ENCODE data around the gene KRTAP3-2. TPM values are rescaled to one million over a fixed set of nuclear protein-coding genes. Genes with fewer than 3 reads are reported as not detected.

Gene KRTAP3-2
- total RNA-seq, 1 donor from 2014 or later = not detected

DNA sequence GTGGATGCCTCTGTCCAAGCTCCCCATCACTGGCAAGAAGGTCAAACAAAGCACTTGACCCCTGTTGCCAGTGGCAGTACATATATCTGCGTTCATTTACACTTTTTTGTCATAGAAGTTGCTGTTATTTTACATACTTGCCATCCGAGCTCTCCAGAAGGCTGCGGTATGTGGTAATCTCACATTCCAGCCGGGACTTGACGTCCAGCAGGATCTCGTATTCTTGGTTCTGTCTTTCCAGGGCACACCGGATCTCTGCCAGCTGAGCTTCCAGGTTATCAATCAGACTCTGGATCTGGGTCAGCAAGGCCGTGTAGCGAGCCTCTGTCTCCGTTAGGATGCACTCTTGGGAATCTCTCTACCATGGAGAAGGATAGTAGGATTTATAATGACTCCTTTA, 39.6 kb downstream of the KRTAP3-2 start:
- no peaks in the 10 kb centered on the region for H3K36me3 ChIP-seq
- no peaks in the 10 kb centered on the region for H3K4me1 ChIP-seq
- no peak for DNase-seq (ENCODE audit: low spot score in 2 of 2)
- no peak overlapping the region for H3K27ac ChIP-seq
- H3K4me3 ChIP-seq = no peak overlapping the region
- intact Hi-C loops (cut with DNase I) = no loop called here
- TF ChIP-seq, protein P1, sequence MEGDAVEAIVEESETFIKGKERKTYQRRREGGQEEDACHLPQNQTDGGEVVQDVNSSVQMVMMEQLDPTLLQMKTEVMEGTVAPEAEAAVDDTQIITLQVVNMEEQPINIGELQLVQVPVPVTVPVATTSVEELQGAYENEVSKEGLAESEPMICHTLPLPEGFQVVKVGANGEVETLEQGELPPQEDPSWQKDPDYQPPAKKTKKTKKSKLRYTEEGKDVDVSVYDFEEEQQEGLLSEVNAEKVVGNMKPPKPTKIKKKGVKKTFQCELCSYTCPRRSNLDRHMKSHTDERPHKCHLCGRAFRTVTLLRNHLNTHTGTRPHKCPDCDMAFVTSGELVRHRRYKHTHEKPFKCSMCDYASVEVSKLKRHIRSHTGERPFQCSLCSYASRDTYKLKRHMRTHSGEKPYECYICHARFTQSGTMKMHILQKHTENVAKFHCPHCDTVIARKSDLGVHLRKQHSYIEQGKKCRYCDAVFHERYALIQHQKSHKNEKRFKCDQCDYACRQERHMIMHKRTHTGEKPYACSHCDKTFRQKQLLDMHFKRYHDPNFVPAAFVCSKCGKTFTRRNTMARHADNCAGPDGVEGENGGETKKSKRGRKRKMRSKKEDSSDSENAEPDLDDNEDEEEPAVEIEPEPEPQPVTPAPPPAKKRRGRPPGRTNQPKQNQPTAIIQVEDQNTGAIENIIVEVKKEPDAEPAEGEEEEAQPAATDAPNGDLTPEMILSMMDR (IDR thresholded peaks at IDR 0.05) = no peak
- no peaks in the 10 kb centered on the region for H3K9me3 ChIP-seq
- H3K27me3 ChIP-seq = no peaks in the 10 kb centered on the region

DNA sequence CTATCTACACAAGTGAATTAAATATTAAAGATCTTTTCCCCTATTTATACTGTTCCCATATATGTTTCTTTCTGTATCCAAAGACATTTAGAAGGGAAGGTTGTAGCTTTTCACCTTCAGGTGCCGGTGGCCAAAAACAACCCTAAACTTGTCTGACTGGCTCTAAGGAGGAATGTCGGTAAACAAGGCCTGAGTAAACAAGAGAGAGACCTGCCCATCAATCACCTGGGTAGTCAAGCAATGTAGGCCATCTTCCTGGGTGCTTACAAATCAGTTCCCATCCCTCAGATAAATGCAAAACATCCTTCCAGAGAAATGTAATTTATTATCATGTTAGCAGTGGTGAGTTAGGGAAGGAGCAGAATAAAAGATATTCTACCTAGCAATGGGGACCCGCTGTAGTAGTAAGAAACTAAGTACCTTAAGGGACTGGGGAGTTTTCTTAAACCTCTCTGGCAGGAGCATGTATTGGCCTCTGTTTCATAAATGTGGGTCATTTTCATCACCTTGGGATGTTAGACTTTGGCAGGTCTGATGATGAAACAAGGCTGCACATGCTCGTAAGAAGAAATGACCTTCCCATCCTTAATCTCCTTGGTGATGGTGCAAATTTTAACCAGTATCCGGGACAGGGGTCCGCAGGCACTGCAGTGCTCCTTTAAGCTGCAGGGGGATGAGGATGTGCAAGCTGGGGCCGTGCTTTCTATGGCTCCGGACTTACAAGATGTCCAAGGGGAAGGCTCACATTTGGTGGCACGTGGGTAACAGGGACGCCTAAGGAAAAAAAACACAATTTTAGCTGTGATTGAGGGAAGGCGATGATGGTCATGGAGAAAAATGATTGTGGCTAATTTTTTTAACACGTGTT, 41.4 kb downstream of the KRTAP3-2 start:
- Histone ChIP-seq H3K36me3 (no peaks in the 10 kb centered on the region), H3K27ac (no peak overlapping the region), H3K9me3 (no peaks in the 10 kb centered on the region), H3K4me1 (no peaks in the 10 kb centered on the region), H3K27me3 (no peaks in the 10 kb centered on the region), H3K4me3 (no peak overlapping the region)
- DNase-seq (ENCODE audit: low spot score in 2 of 2) = no peak
- TF ChIP-seq, protein P1 (IDR thresholded peaks at IDR 0.05) = no peak
- intact Hi-C loops (cut with DNase I) = no loop called here

DNA sequence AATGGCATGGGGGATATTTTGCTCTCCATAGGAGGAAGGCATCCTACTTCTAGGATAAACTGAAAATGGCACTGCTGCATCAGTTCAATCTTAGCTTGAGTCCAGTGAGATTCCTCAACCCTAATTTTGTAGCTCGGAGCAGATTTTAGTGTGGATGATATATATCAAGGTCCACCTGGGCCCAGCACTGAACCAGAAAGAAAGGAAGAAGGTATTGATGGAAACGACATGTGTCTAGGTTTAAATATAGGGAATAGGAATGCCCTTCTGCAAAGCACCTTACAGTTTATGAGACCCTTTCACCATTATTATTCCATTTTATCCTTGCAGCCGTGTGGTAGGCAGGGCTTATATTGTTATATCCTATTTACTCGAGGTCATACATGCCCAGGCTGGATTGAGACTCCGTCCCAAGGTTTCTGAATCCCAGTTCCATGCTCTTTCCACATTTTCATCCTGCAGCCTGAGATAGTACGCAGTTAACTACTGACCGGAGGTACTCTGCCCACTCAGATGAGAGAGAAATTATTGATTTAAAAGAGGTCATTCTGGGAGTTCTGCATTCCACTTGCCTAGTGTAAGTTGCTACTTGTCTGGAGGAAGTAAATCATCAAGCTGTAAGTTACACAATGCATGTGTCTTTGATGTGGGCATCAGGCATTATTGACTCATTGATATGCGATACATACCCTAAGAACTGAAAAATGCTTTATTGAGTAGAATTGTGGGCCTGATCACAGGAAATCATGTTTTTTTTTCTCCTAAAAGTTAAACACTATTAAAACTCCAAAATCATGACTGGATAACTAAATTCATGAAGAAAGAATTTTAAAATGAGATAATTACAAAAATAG, 43.1 kb downstream of the KRTAP3-2 start:
- no peaks in the 10 kb centered on the region for H3K36me3 ChIP-seq
- intact Hi-C loops (cut with DNase I) = no loop called here
- no peak overlapping the region for H3K27ac ChIP-seq
- H3K9me3 ChIP-seq = no peaks in the 10 kb centered on the region
- H3K4me1 ChIP-seq = no peaks in the 10 kb centered on the region
- TF ChIP-seq, protein P1 (IDR thresholded peaks at IDR 0.05) = no peak
- no peak for DNase-seq (ENCODE audit: low spot score in 2 of 2)
- no peak overlapping the region for H3K4me3 ChIP-seq
- no peaks in the 10 kb centered on the region for H3K27me3 ChIP-seq

DNA sequence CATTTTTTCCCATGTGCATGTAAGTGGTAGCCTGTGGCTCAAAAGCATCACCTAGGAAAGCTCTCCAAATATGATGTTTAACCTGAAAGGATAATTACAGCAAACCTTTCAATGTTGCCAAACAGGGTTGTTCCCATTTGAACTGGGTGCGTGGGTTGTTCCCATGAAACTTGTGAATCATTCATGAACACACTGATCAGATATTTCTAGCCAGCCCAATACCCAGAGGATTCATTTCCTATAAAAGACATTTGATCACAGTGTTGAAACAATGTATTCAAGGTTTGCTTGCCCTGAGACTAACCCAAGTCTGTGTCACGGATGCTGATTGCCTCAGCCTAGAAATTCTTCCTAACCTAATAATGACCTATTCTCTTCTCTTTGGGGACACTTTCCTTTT, 45.8 kb downstream of the KRTAP3-2 start:
- H3K9me3 ChIP-seq = no peaks in the 10 kb centered on the region
- H3K36me3 ChIP-seq = no peaks in the 10 kb centered on the region
- no peak overlapping the region for H3K4me3 ChIP-seq
- DNase-seq (ENCODE audit: low spot score in 2 of 2) = no peak
- no peaks in the 10 kb centered on the region for H3K4me1 ChIP-seq
- intact Hi-C loops (cut with DNase I) = no loop called here
- TF ChIP-seq, protein P1 (IDR thresholded peaks at IDR 0.05) = no peak
- H3K27ac ChIP-seq = no peak overlapping the region
- H3K27me3 ChIP-seq = no peaks in the 10 kb centered on the region

DNA sequence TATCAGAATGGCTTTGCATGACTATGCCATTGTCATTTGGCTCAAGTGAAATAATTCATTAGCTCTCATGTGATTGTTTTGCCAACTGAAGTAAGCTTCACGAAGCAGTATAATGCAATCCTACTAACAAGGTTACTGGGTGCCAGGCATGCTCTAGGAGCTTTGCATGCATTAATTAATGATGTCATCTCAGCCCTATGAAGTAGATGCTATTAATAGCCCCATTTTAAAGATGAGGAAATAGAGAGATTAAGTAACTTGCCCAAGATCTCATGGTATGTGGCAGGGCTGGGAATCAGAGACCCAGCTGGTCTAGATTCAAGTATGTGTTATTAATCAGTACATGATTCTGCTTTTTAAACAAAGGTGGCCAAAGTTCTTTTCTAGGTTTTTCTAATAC, 47.0 kb downstream of the KRTAP3-2 start:
- H3K4me3 ChIP-seq = no peak overlapping the region
- DNase-seq (ENCODE audit: low spot score in 2 of 2) = no peak
- no peaks in the 10 kb centered on the region for H3K36me3 ChIP-seq
- no peaks in the 10 kb centered on the region for H3K4me1 ChIP-seq
- intact Hi-C loops (cut with DNase I) = no loop called here
- H3K9me3 ChIP-seq = no peaks in the 10 kb centered on the region
- no peaks in the 10 kb centered on the region for H3K27me3 ChIP-seq
- H3K27ac ChIP-seq = no peak overlapping the region
- TF ChIP-seq, protein P1 (IDR thresholded peaks at IDR 0.05) = no peak

All from ascending aorta (tissue), 2 donors.